ENCODE results near the gene KDM4C.
A peak's percentile ranks its signal among the peaks of the same experiment; 100 is the strongest.

Gene KDM4C

DNA sequence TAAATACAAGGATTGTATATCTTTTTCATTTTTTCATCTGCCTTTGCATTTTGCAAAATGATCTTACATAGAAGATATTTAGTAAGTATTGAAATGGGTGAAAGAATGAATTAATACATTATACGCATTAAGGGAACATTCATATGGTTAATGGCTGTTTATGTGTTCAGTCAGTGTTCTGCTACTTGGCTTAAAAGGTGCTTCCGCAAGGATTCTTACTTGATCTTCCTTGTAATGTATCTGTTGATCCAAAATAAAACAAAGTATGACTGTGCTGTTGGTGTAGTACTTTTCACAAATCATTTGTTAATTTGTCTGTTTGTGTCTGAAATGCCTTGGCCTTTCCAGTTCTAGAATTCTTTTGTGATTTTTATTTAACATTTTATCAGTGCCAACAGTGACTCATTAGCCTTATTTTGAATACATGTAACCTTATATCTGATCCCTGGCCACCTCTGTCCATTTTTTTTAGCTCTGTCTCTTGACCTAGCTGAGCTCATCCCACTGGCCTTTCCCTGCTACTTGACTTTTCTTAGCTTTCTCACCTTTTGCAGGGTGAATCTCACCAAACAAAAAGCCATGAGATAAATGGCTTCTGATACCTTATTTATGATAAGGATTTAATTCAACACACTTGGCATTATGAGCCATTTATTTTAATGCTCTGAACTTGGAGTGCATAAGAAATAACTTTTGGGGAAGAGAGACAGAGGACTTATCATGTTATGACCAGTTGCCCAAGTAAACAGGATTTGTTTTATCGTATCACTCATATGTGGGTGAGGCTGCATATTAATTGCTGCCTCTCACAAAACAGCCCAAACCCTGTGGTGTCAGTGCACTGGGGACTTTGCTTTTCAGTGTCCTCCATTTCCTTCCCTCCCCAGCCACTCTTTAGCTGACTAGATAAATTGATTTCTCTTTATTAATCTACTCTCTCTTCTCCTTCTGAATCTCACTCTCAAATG lies 340.3 kb downstream of the KDM4C start:
- no peak for DNase-seq (ENCODE audit: low spot score)

GRCh38 chr9:7103367-7103766 lies 345.6 kb downstream of the KDM4C start:
- no peak for DNase-seq (ENCODE audit: low spot score)

GRCh38 chr9:7103771-7104170 lies 346.0 kb downstream of the KDM4C start:
- no peak for DNase-seq (ENCODE audit: low spot score)

DNA sequence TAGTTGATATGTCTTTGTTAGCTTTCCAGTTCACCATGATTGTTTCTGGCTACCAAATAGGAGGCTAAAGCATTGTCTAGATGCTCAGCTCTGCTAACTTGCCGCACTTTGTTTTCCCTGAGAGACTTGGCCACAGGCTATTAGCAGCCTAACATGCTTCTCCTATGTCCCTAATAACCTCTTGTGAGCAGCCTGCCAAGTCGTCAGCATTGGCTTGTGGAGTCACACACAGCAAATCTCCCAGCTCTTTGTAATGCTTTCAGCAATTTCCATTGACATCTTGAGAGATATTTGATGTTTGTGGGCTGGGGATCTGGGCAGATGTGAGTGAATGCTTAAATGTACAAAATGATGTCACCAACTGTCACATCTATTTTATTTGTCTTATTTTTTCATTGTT lies 346.9 kb downstream of the KDM4C start:
- DNase-seq (ENCODE audit: low spot score) = no peak

DNA sequence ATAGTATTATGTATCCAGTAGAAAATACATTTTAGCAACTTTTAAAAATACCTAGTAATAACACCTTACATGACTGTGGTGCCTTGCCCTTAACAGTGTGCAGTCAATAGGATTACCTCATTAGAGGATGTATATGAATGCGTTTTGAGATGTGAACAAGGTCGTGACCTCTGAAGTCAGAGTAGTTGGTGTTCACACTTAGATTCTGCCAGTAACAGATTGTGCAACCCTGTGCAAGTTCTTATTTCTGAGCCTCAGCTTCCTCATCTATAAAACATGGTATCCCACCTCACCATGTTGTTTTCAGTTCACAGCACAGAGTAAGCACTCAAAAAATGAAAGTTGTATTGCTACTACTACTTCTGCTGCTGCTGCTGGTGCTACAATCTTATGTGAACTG lies 347.3 kb downstream of the KDM4C start:
- DNase-seq (ENCODE audit: low spot score) = no peak

GRCh38 chr9:7108936-7109335 lies 351.2 kb downstream of the KDM4C start:
- DNase-seq (ENCODE audit: low spot score) = no peak

GRCh38 chr9:7111413-7111812 lies 353.6 kb downstream of the KDM4C start:
- no peak for DNase-seq (ENCODE audit: low spot score)

- no peak for DNase-seq (ENCODE audit: low spot score)
These were observed 357.8 kb downstream of the KDM4C start for GRCh38 chr9:7115606-7116005.

DNA sequence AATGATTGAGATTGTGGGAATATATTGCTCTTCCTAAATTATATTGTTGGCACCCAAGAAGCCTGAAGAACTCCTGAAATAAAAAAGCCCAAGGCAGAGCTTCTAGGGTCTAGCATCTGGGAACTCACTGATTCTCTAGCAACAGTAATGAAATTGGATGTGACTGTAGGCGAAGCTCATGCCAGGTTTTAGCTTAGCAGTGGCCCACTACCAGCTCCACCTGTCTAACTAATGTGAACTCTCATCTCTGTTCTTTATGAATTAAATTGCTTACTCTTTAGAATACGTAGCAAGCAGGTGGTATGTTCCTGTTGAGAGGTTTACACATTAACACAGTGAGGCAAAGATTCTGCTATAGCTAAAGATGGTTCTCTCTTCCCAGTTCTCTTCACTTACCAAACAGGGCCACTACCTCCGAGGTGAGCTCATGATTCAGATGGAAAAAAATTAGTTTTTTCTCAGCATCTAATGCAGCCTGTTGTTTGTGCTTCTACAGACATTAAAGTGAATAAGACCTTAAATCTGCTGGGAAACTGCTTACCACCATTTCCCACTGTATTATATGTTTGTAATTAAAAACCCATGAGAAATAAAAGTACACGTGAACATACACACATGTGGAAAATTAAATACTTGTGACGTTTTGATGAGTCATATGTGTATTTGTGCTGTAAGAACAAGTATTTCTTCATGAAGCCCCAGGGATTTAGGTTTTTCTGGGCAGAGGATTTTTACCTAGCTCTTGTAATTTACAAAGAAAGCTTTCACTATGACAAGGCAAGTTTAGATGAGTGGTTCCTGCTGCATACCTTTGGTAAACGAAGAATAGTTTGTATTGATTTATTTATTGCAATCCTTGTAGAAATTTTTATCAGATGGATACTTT lies 360.1 kb downstream of the KDM4C start:
- DNase-seq (ENCODE audit: low spot score) = no peak

DNA sequence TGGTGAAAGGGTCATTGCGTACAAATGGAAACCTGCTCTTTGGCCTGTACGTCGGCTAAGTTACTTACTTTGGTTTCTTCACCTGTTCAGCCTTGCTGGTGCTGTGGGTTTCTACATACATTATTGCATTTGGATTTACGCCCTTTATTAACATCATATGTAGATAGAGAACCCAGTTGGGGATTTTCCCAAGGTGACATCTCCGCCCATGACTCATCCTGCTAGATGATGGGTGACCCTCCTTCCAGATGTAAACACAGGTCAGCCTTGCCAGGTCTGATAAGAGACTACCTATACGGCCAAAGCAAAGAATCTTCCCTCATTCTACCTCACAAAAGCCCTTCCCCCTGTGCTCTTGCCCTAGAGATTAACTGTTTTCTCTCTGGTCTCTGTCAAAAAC lies 360.9 kb downstream of the KDM4C start:
- DNase-seq (ENCODE audit: low spot score) = no peak

DNA sequence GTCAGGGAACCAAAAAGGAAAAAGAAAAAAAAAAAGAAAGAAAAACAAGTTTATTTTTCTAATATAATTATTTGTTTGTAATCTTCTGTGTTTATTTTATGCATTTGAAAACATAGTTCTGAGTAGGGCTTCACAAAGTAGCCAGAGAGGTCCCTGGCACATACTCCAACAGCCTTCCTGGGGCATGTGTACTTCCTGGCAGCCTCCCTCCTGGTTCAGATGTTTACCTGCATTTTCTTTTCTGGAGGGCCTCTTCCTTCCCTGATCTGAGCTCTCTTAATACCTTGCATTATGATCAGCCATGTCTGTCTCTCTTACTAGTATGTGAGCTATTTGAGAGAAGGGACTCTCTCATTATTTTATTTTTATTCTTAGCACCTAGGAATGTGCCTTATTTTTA lies 361.8 kb downstream of the KDM4C start:
- no peak for DNase-seq (ENCODE audit: low spot score)

GRCh38 chr9:7121055-7121454 lies 363.3 kb downstream of the KDM4C start:
- DNase-seq (ENCODE audit: low spot score) = peak; percentile 5

- no peak for DNase-seq (ENCODE audit: low spot score)
These were observed 363.9 kb downstream of the KDM4C start for GRCh38 chr9:7121664-7122063.

DNA sequence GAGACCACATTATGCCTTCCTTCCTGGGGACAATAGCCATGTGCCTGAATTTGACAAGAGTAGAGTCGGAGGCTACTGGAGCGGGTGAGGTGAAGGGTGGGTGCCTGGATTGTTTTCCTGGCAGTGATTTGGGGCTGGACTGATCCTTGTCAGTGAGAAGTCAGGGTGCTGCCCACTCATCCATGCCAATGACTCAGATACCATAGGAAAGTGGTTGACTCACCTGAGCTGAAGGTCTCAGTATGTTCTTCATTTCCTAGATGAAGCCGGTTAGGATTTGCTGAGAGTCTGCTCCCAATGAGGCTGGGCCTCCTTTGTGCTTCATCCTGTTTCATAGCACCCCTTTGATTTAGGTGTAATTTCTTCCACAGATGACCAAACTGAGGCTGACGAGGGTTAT lies 366.0 kb downstream of the KDM4C start:
- DNase-seq (ENCODE audit: low spot score) = no peak

- DNase-seq (ENCODE audit: low spot score) = no peak
These were observed 367.5 kb downstream of the KDM4C start for GRCh38 chr9:7125231-7125630.

DNA sequence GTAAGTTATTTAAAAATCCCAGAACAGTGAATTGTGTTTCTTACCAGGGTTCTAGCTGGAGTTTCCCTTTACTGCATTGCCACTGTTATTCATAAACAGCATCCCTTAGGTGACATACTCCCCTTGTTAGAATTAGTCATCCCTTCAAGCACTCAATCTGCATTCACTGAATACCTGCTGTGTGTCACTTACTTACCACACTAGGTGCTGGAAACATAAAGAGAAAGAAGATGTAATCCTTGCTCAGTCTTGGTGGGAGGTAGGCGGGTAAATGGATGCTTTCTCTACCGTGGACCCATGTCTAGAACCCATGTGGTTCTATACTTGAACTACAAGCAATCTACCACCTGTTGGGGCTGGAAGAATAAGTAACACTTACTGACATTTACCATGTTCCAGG lies 371.6 kb downstream of the KDM4C start:
- DNase-seq (ENCODE audit: low spot score) = no peak

- DNase-seq (ENCODE audit: low spot score) = no peak
These were observed 372.6 kb downstream of the KDM4C start for GRCh38 chr9:7130266-7130820.

- DNase-seq (ENCODE audit: low spot score) = no peak
These were observed 374.8 kb downstream of the KDM4C start for GRCh38 chr9:7132605-7133004.

GRCh38 chr9:7135735-7136134 lies 378.0 kb downstream of the KDM4C start:
- no peak for DNase-seq (ENCODE audit: low spot score)

GRCh38 chr9:7137040-7137439 lies 379.3 kb downstream of the KDM4C start:
- DNase-seq (ENCODE audit: low spot score) = no peak

DNA sequence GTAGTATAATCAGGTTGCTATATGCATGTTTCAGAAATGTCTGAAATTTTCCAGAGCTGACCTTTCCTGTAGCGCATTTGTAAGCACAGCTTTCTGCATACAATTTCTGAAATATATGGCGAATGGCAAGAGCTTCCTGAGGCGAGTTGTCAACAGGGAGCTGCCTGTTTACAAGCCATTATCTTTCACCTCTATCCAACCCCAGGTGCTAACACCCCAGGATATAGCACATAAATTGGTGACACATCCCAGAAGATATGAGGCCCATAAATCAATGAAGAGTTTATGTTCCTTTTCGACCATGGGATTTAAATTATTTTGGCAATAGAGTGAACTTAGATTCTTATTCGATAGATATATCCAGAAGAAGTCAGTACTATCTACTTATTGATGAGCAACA lies 379.8 kb downstream of the KDM4C start:
- no peak for DNase-seq (ENCODE audit: low spot score)

DNA sequence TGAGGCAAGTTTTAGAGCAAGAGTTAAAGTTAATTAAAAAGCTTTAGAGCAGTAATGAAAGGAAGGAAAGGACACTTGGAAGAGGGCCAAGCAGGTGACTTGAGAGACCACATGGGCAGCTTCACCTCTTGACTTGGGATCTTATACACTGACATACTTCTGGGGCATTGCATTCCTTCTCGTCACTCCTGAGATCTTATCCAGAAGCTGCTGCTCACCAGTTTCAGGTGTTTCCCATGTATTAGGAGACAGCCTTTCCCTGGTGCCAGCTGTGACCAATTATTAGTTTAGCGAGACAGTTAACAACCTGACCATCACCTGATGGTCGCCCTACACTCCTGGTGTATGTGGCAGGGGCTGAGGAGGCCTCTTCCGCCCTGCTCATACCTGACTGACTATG lies 382.1 kb downstream of the KDM4C start:
- no peak for DNase-seq (ENCODE audit: low spot score)

- DNase-seq (ENCODE audit: low spot score) = no peak
These were observed 382.6 kb downstream of the KDM4C start for GRCh38 chr9:7140401-7140800.
